Measurements from ENCODE around the gene ZNF512B. TPM values are rescaled to one million over a fixed set of nuclear protein-coding genes. Genes with fewer than 3 reads are reported as not detected.

Gene ZNF512B
- total and polyA plus RNA-seq, 4 donors: 1.8 to 11.8 (median 9.8) TPM

DNA sequence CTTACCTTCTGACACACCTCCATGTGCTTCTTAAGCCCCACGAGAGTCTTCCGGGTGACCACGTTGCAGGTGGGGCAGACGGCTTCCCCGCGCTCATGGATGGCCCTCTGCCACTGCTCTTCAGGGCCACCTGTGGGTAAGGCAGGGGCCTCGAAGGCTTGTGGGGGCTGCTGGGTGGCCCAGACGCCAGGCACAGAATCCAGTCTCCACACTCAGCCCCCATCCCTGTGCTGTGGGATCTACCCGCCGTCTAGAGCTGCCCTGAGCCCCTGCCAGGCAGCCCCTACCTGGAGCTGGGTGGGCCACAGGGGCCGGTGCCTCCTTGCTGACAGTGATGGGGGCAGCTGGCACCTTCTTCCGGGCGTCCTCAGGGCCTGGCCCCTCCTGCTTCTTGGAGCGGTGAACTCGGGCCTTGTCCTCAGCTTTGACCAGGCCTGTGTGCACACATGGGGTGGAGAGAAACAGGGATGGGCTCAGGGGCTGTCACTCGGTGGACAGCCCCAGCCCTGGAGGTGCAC lies 5.9 kb downstream of the ZNF512B start:
- no peak for DNase-seq (ENCODE audit: low spot score)
- H3K36me3 ChIP-seq (ENCODE audit: control insufficient read depth in 4 of 4, insufficient read depth in 3 of 4, low read depth in 1 of 4, low read length in 3 of 4): peaks cover 10 to 58% (median 22%) of the 10 kb centered on the region in 4 donors
- H3K4me3 ChIP-seq (ENCODE audit: low read depth in 1 of 3, low read length in 3 of 3): no peak overlapping the region
- TF ChIP-seq HNF4A (conservative IDR thresholded peaks at IDR 0.05): no peak
- TF ChIP-seq NR2F2 (IDR thresholded peaks at IDR 0.05): no peak
- TF ChIP-seq, protein P1, sequence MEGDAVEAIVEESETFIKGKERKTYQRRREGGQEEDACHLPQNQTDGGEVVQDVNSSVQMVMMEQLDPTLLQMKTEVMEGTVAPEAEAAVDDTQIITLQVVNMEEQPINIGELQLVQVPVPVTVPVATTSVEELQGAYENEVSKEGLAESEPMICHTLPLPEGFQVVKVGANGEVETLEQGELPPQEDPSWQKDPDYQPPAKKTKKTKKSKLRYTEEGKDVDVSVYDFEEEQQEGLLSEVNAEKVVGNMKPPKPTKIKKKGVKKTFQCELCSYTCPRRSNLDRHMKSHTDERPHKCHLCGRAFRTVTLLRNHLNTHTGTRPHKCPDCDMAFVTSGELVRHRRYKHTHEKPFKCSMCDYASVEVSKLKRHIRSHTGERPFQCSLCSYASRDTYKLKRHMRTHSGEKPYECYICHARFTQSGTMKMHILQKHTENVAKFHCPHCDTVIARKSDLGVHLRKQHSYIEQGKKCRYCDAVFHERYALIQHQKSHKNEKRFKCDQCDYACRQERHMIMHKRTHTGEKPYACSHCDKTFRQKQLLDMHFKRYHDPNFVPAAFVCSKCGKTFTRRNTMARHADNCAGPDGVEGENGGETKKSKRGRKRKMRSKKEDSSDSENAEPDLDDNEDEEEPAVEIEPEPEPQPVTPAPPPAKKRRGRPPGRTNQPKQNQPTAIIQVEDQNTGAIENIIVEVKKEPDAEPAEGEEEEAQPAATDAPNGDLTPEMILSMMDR (IDR thresholded peaks at IDR 0.05; ENCODE audit: low read depth, low read length, missing input control): no peak
- TF ChIP-seq, protein P2, sequence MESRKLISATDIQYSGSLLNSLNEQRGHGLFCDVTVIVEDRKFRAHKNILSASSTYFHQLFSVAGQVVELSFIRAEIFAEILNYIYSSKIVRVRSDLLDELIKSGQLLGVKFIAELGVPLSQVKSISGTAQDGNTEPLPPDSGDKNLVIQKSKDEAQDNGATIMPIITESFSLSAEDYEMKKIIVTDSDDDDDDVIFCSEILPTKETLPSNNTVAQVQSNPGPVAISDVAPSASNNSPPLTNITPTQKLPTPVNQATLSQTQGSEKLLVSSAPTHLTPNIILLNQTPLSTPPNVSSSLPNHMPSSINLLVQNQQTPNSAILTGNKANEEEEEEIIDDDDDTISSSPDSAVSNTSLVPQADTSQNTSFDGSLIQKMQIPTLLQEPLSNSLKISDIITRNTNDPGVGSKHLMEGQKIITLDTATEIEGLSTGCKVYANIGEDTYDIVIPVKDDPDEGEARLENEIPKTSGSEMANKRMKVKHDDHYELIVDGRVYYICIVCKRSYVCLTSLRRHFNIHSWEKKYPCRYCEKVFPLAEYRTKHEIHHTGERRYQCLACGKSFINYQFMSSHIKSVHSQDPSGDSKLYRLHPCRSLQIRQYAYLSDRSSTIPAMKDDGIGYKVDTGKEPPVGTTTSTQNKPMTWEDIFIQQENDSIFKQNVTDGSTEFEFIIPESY (IDR thresholded peaks at IDR 0.05): no peak
- TF ChIP-seq GABPA (IDR thresholded peaks at IDR 0.05 in 1 of 2, conservative IDR thresholded peaks at IDR 0.05 in 1 of 2): no peak
- no peak for TF ChIP-seq FOXA1 (IDR thresholded peaks at IDR 0.05)
- TF ChIP-seq FOXA2 (IDR thresholded peaks at IDR 0.05): no peak
- no peak for TF ChIP-seq SP1 (IDR thresholded peaks at IDR 0.05)
- TF ChIP-seq, protein P3, sequence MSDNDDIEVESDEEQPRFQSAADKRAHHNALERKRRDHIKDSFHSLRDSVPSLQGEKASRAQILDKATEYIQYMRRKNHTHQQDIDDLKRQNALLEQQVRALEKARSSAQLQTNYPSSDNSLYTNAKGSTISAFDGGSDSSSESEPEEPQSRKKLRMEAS (IDR thresholded peaks at IDR 0.05): no peak
- no peak for TF ChIP-seq YY1 (IDR thresholded peaks at IDR 0.05)
- no peak for TF ChIP-seq RXRA (IDR thresholded peaks at IDR 0.05)
- TF ChIP-seq TAF1 (conservative IDR thresholded peaks at IDR 0.05): no peak
- TF ChIP-seq RAD21 (IDR thresholded peaks at IDR 0.05): no peak
- TF ChIP-seq, protein P4, sequence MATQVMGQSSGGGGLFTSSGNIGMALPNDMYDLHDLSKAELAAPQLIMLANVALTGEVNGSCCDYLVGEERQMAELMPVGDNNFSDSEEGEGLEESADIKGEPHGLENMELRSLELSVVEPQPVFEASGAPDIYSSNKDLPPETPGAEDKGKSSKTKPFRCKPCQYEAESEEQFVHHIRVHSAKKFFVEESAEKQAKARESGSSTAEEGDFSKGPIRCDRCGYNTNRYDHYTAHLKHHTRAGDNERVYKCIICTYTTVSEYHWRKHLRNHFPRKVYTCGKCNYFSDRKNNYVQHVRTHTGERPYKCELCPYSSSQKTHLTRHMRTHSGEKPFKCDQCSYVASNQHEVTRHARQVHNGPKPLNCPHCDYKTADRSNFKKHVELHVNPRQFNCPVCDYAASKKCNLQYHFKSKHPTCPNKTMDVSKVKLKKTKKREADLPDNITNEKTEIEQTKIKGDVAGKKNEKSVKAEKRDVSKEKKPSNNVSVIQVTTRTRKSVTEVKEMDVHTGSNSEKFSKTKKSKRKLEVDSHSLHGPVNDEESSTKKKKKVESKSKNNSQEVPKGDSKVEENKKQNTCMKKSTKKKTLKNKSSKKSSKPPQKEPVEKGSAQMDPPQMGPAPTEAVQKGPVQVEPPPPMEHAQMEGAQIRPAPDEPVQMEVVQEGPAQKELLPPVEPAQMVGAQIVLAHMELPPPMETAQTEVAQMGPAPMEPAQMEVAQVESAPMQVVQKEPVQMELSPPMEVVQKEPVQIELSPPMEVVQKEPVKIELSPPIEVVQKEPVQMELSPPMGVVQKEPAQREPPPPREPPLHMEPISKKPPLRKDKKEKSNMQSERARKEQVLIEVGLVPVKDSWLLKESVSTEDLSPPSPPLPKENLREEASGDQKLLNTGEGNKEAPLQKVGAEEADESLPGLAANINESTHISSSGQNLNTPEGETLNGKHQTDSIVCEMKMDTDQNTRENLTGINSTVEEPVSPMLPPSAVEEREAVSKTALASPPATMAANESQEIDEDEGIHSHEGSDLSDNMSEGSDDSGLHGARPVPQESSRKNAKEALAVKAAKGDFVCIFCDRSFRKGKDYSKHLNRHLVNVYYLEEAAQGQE (IDR thresholded peaks at IDR 0.05): no peak
- TF ChIP-seq, protein P5, sequence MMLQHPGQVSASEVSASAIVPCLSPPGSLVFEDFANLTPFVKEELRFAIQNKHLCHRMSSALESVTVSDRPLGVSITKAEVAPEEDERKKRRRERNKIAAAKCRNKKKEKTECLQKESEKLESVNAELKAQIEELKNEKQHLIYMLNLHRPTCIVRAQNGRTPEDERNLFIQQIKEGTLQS (IDR thresholded peaks at IDR 0.05): no peak
- no peak for TF ChIP-seq JUND (IDR thresholded peaks at IDR 0.05)
- TF ChIP-seq HNF4G (IDR thresholded peaks at IDR 0.05): no peak
- no peak for TF ChIP-seq EGR1 (IDR thresholded peaks at IDR 0.05; ENCODE audit: low read depth in 2 of 2)
- H3K27ac ChIP-seq (ENCODE audit: low read depth in 1 of 2, low read length in 2 of 2): no peak overlapping the region
- H3K9ac ChIP-seq (ENCODE audit: low read depth in 1 of 2, low read length in 2 of 2): no peak overlapping the region
- 95% methylated on average over 16 of the region's 16 CpGs for WGBS
- H3K27me3 ChIP-seq (ENCODE audit: control insufficient read depth in 4 of 4, insufficient read depth in 4 of 4, low read length in 3 of 4): no peaks in the 10 kb centered on the region
- peaks cover 5 to 15% (median 10%) of the 10 kb centered on the region in 4 donors for H3K4me1 ChIP-seq (ENCODE audit: control insufficient read depth in 4 of 4, insufficient read depth in 4 of 4, low read length in 3 of 4)
- H3K9me3 ChIP-seq (ENCODE audit: control insufficient read depth in 4 of 4, low read length in 3 of 4): no peaks in the 10 kb centered on the region
